OCI-LY3 (cell line): ENCODE results near the gene UNC79.

Experiments used
- H2AFZ ChIP-seq: fragments of 200-600, 300-600 bp; shearing (Covaris generic); 2 replicates; pipeline ENCODE4 v1.6.0; 2014; ENCODE audit warnings: antibody characterized with exemption, low read depth, low read length
- H3K27ac ChIP-seq: fragments of 200-600, 300-600 bp; sonication (generic); 2 replicates; pipeline ENCODE4 v1.5.1; 2014; ENCODE audit warnings: mild to moderate bottlenecking, low read length, moderate library complexity, mixed read lengths
- H3K27me3 ChIP-seq: fragments of 200-600, 300-600 bp; sonication (generic); 2 replicates; pipeline ENCODE4 v1.6.1; 2014; ENCODE audit warnings: low read depth, low read length, mixed read lengths
- H3K36me3 ChIP-seq: fragments of 200-600, 300-600 bp; sonication (generic); replicated peaks from 2 replicates; pipeline ENCODE3; 2014; ENCODE audit warnings: low read depth, low read length, mixed read lengths
- H3K4me1 ChIP-seq: fragments of 300-600, 200-600 bp; sonication (generic); 2 replicates; pipeline ENCODE4 v1.6.1; 2014; ENCODE audit warnings: low read length, mixed read lengths
- H3K4me2 ChIP-seq: fragments of 200-600, 300-600 bp; sonication (generic); 2 replicates; pipeline ENCODE4 v1.6.1; 2014; ENCODE audit warnings: low read length, mixed read lengths
- H3K4me3 ChIP-seq: fragments of 300-600, 200-600 bp; sonication (generic); 2 replicates; pipeline ENCODE4 v1.5.1; 2014; ENCODE audit warnings: antibody characterized with exemption, mild to moderate bottlenecking, low read length, moderate library complexity
- H3K79me2 ChIP-seq: fragments of 300-600, 200-600 bp; shearing (Covaris generic); 2 replicates; pipeline ENCODE4 v1.6.1; 2014; ENCODE audit warnings: mild to moderate bottlenecking, low read length, mixed read lengths
- H3K9ac ChIP-seq: fragments of 300-600, 200-600 bp; shearing (Covaris generic); 2 replicates; pipeline ENCODE4 v1.6.0; 2014; ENCODE audit warnings: mild to moderate bottlenecking, low read length, moderate library complexity
- H3K9me3 ChIP-seq: fragments of 200-600, 300-600 bp; shearing (Covaris generic); 2 replicates; pipeline ENCODE4 v1.6.1; 2014; ENCODE audit warnings: low read length, mixed read lengths; ENCODE audit not compliant: insufficient read depth
- H4K20me1 ChIP-seq: fragments of 200-600, 300-600 bp; sonication (generic); 2 replicates; pipeline ENCODE4 v1.6.1; 2016; ENCODE audit warnings: low read length, mixed read lengths; ENCODE audit not compliant: insufficient read depth
- EZH2phosphoT487 ChIP-seq: fragments of 200-600 bp; shearing (Covaris generic); IDR thresholded peaks from 2 replicates; pipeline ENCODE4 v1.6.1; 2018; ENCODE audit warnings: antibody characterized with exemption, mixed run types, low read depth
- TF ChIP-seq, protein P1 (sequence below): fragments of 200-600, 300-600 bp; sonication (generic); IDR thresholded peaks from 2 replicates; pipeline ENCODE4 v1.5.1; 2014; ENCODE audit warnings: antibody characterized with exemption, low read length, low read depth

Gene UNC79

DNA sequence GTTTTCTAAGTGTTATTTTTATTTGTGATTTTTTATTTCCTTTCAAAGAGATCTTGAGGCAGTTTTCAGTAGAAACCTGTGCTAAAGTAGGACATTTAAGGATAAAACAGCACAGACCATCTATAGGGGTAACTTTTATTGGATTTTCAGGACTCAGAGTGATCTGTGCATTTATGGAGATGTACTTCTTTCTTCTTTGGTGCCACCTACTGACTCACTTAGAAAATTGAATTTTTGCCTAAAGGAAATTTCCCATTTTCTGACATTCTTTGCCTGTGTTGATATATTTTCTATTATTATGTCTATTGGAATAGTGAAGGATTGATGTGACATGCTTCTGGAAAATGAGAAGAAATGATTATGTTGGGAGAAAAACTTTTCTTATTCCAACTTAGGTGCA lies 113.0 kb downstream of the UNC79 start:
- H2AFZ ChIP-seq = no peak overlapping the region
- no peaks in the 10 kb centered on the region for H3K79me2 ChIP-seq
- peak overlapping the region; percentile 10; the same call in 1 of the 2 replicates for H3K4me2 ChIP-seq
- TF ChIP-seq EZH2phosphoT487 = no peak
- TF ChIP-seq, protein P1, sequence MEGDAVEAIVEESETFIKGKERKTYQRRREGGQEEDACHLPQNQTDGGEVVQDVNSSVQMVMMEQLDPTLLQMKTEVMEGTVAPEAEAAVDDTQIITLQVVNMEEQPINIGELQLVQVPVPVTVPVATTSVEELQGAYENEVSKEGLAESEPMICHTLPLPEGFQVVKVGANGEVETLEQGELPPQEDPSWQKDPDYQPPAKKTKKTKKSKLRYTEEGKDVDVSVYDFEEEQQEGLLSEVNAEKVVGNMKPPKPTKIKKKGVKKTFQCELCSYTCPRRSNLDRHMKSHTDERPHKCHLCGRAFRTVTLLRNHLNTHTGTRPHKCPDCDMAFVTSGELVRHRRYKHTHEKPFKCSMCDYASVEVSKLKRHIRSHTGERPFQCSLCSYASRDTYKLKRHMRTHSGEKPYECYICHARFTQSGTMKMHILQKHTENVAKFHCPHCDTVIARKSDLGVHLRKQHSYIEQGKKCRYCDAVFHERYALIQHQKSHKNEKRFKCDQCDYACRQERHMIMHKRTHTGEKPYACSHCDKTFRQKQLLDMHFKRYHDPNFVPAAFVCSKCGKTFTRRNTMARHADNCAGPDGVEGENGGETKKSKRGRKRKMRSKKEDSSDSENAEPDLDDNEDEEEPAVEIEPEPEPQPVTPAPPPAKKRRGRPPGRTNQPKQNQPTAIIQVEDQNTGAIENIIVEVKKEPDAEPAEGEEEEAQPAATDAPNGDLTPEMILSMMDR = peak; percentile 72
- H3K9ac ChIP-seq = no peak overlapping the region
- H3K27ac ChIP-seq = no peak overlapping the region
- H3K4me1 ChIP-seq = peaks cover 32% of the 10 kb centered on the region
- no peaks in the 10 kb centered on the region for H3K36me3 ChIP-seq
- H4K20me1 ChIP-seq = no peaks in the 10 kb centered on the region
- H3K27me3 ChIP-seq = no peaks in the 10 kb centered on the region
- no peak overlapping the region for H3K4me3 ChIP-seq
- H3K9me3 ChIP-seq = no peaks in the 10 kb centered on the region

DNA sequence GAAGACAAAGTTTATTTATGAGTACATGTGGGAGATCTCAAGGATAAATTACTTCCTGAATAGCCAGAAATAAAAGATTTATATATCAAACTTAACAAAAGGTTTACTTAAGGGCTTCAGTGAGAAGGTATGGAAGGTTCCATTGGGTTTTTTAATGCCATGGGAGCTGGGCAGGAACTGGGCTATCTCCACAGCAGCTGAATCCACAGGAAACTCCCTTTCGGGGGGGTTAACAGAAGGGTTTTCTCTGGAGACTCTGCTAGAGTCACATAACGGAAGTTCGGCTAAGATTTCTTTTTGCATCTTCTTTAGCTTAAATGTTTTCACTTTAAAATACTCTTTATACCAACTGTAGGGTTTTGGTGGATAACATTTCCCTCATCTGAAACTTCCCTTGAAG lies 113.5 kb downstream of the UNC79 start:
- H3K27ac ChIP-seq = no peak overlapping the region
- H3K36me3 ChIP-seq = no peaks in the 10 kb centered on the region
- H3K9me3 ChIP-seq = no peaks in the 10 kb centered on the region
- no peaks in the 10 kb centered on the region for H3K79me2 ChIP-seq
- H3K27me3 ChIP-seq = no peaks in the 10 kb centered on the region
- TF ChIP-seq, protein P1 = no peak
- no peak for TF ChIP-seq EZH2phosphoT487
- H4K20me1 ChIP-seq = no peaks in the 10 kb centered on the region
- peak overlapping the region; percentile 10 for H3K4me2 ChIP-seq
- H3K4me3 ChIP-seq = no peak overlapping the region
- 0 out of 2 replicates have a peak overlapping the region, but pooled peaks have one; percentile 6 for H2AFZ ChIP-seq
- H3K4me1 ChIP-seq = peaks cover 34% of the 10 kb centered on the region
- H3K9ac ChIP-seq = no peak overlapping the region

DNA sequence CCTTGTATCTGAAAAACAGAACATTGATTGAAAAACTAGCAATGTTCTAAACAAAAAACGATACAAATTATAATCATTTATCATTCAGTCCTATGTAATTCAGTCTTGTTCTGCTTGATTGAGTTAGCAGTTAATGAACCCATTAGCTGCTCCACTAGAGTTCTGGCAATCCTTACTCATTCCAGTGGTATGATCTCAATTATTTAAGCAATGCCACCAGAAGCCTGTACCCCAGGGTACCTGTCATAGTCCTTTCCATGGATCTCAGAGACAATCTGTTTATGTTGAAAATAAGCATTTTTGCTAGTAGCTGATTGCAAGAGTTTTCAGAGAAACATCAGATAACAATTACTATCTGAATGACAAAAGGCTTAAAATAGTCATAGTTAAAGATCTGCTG lies 115.9 kb downstream of the UNC79 start:
- Histone ChIP-seq H3K9me3 (no peaks in the 10 kb centered on the region), H3K36me3 (no peaks in the 10 kb centered on the region), H3K79me2 (no peaks in the 10 kb centered on the region), H3K4me3 (no peak overlapping the region), H3K4me1 (peaks cover 22% of the 10 kb centered on the region), H3K9ac (no peak overlapping the region), H3K27ac (no peak overlapping the region), H3K4me2 (no peak overlapping the region), H4K20me1 (no peaks in the 10 kb centered on the region), H3K27me3 (no peaks in the 10 kb centered on the region), H2AFZ (no peak overlapping the region)
- TF ChIP-seq EZH2phosphoT487 = no peak
- TF ChIP-seq, protein P1 = no peak

DNA sequence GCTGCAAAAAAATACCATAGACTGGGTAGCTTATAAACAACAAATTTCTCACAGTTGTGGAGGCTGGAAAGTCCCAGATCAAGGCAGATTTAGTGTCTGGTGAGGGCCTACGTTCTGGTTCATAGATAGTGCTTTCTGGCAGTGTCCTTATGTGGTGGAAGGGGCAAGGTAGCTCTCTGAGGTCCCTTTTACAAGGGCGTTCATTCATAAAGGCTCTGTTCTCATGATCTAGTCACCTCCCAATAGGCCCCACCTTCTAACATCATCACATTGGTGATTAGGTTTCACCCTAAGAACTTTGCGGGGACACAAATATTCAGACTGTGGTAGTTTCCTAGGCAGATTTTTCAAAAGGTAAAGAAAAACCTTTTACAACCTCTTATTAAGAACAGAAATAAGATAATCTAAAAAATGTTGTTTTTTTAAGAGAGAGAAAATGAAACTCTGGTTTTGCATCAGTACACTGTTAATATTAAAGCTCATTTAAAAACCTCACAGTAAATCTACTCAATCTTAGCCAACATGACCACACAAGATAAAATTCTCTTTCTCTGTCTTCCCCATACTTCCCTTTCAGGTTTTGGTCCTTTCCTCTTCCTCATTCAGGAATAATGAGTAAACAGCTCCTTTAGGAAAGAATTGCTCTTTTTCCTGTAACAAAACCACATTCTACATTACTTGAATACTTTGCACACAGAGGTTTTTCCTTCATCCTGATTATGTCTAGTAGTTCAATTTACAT lies 117.5 kb downstream of the UNC79 start:
- Histone ChIP-seq H3K9ac (no peak overlapping the region), H3K4me2 (peak overlapping the region; percentile 21), H3K79me2 (no peaks in the 10 kb centered on the region), H3K36me3 (no peaks in the 10 kb centered on the region), H3K4me1 (peaks cover 22% of the 10 kb centered on the region), H4K20me1 (no peaks in the 10 kb centered on the region), H3K4me3 (no peak overlapping the region), H3K9me3 (no peaks in the 10 kb centered on the region), H3K27ac (peak overlapping the region; percentile 9; the same call in 1 of the 2 replicates), H3K27me3 (no peaks in the 10 kb centered on the region), H2AFZ (peak overlapping the region; percentile 56)
- TF ChIP-seq, protein P1 = no peak
- TF ChIP-seq EZH2phosphoT487 = no peak
